Loucy (cell line): Measurements from ENCODE around the gene GP5.

ENCODE experiments used
- H2AFZ ChIP-seq: fragments of 200-600 bp; sonication (generic); 2 replicates; pipeline ENCODE4 v1.6.0; 2016; ENCODE audit warnings: antibody characterized with exemption, mild to moderate bottlenecking, low read length, moderate library complexity
- H3F3A ChIP-seq: fragments of 200-600 bp; 2 replicates; pipeline ENCODE4 v1.6.0; 2016; ENCODE audit warnings: antibody characterized with exemption, low read depth, mild to moderate bottlenecking
- H3K27me3 ChIP-seq: fragments of 200-600 bp; sonication (generic); 2 replicates; pipeline ENCODE4 v1.6.1; 2014; ENCODE audit warnings: low read length, mild to moderate bottlenecking; ENCODE audit not compliant: insufficient read depth, poor library complexity, severe bottlenecking
- H3K36me3 ChIP-seq: fragments of 200-600 bp; sonication (generic); 2 replicates; pipeline ENCODE4 v1.6.1; 2016; ENCODE audit warnings: low read length; ENCODE audit not compliant: insufficient read depth
- H3K4me1 ChIP-seq: fragments of 200-600 bp; sonication (generic); 2 replicates; pipeline ENCODE4 v1.5.1; 2014; ENCODE audit warnings: low read length, mild to moderate bottlenecking; ENCODE audit not compliant: insufficient read depth, poor library complexity, severe bottlenecking
- H3K4me2 ChIP-seq: fragments of 200-600 bp; sonication (generic); 2 replicates; pipeline ENCODE4 v1.6.0; 2014; ENCODE audit warnings: antibody characterized with exemption, low read length, low read depth, mild to moderate bottlenecking; ENCODE audit not compliant: poor library complexity, severe bottlenecking
- H3K4me3 ChIP-seq: fragments of 200-600 bp; sonication (generic); 2 replicates; pipeline ENCODE4 v1.5.1; 2014; ENCODE audit warnings: low read length, mild to moderate bottlenecking, mixed read lengths; ENCODE audit not compliant: poor library complexity, severe bottlenecking
- H3K79me2 ChIP-seq: fragments of 200-600 bp; sonication (generic); 2 replicates; pipeline ENCODE4 v1.6.1; 2014; ENCODE audit warnings: low read length; ENCODE audit not compliant: insufficient read depth
- H3K9ac ChIP-seq: fragments of 200-600 bp; sonication (generic); 2 replicates; pipeline ENCODE4 v1.6.0; 2014; ENCODE audit warnings: mild to moderate bottlenecking, low read depth, low read length, moderate library complexity; ENCODE audit not compliant: poor library complexity, severe bottlenecking
- H3K9me2 ChIP-seq: fragments of 200-600 bp; sonication (generic); replicated peaks from 2 replicates; pipeline ENCODE4 v1.6.1; 2016; ENCODE audit warnings: low read depth, low read length, mixed read lengths
- H3K9me3 ChIP-seq: fragments of 200-600 bp; sonication (generic); 2 replicates; pipeline ENCODE4 v1.6.1; 2014; ENCODE audit warnings: mild to moderate bottlenecking, antibody characterized with exemption, low read length, low read depth; ENCODE audit not compliant: insufficient read depth
- H4K20me1 ChIP-seq: fragments of 200-600 bp; sonication (generic); 2 replicates; pipeline ENCODE4 v1.6.0; 2014; ENCODE audit warnings: antibody characterized with exemption, low read length, mild to moderate bottlenecking; ENCODE audit not compliant: insufficient read depth, poor library complexity, severe bottlenecking
- EZH2phosphoT487 ChIP-seq: fragments of 200-600 bp; IDR thresholded peaks from 2 replicates; pipeline ENCODE4 v1.6.1; 2018; ENCODE audit warnings: antibody characterized with exemption, mild to moderate bottlenecking, moderate library complexity, borderline replicate concordance
- TF ChIP-seq, protein P1 (sequence below): fragments of 200-600 bp; sonication (generic); conservative IDR thresholded peaks from 2 replicates; pipeline ENCODE4 v1.5.1; 2014; ENCODE audit warnings: mild to moderate bottlenecking, antibody characterized with exemption, low read length

The GP5 gene

DNA sequence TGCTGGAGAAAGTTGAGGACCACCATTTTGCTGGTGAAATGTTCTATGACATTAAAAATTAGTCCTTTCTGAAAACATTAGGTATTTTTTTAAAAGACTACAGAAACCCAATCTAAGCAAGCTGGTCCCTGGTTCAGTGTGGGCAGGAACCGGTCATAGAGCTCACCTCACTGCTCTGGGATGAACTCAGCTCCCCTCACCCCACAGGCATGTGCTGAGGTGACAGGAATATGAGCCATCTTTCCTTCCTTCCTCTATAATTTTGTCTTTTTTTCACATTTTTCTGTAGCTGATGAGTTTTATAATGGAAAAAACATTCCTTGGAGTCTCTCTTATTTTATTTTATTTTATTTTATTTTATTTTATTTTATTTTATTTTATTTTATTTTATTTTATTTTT lies 21.4 kb downstream of the GP5 start:
- H3K79me2 ChIP-seq: no peaks in the 10 kb centered on the region
- no peaks in the 10 kb centered on the region for H3K27me3 ChIP-seq
- H3K36me3 ChIP-seq: no peaks in the 10 kb centered on the region
- no peaks in the 10 kb centered on the region for H3F3A ChIP-seq
- no peak overlapping the region for H2AFZ ChIP-seq
- no peaks in the 10 kb centered on the region for H3K9me2 ChIP-seq
- H3K9ac ChIP-seq: no peak overlapping the region
- H4K20me1 ChIP-seq: no peaks in the 10 kb centered on the region
- no peaks in the 10 kb centered on the region for H3K9me3 ChIP-seq
- no peak overlapping the region for H3K4me3 ChIP-seq
- no peak overlapping the region for H3K4me2 ChIP-seq
- no peaks in the 10 kb centered on the region for H3K4me1 ChIP-seq
- TF ChIP-seq, protein P1, sequence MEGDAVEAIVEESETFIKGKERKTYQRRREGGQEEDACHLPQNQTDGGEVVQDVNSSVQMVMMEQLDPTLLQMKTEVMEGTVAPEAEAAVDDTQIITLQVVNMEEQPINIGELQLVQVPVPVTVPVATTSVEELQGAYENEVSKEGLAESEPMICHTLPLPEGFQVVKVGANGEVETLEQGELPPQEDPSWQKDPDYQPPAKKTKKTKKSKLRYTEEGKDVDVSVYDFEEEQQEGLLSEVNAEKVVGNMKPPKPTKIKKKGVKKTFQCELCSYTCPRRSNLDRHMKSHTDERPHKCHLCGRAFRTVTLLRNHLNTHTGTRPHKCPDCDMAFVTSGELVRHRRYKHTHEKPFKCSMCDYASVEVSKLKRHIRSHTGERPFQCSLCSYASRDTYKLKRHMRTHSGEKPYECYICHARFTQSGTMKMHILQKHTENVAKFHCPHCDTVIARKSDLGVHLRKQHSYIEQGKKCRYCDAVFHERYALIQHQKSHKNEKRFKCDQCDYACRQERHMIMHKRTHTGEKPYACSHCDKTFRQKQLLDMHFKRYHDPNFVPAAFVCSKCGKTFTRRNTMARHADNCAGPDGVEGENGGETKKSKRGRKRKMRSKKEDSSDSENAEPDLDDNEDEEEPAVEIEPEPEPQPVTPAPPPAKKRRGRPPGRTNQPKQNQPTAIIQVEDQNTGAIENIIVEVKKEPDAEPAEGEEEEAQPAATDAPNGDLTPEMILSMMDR: no peak
- TF ChIP-seq EZH2phosphoT487: no peak

DNA sequence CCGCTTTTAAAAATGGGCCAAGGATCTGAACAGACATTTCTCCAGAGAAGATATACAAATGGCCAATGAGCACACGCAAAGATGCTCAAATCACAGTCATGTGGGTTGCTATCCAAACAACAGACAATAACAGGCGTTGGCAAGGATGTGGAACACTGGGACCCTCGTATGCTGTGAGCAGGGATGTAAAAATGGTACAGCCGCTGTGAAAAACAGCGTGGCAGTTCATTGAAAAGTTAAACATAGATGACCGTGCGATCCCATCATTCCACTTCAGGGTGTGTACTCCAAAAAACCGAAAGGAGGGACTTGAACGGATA lies 22.9 kb downstream of the GP5 start:
- Histone ChIP-seq H3K4me1 (no peaks in the 10 kb centered on the region), H3K36me3 (no peaks in the 10 kb centered on the region), H4K20me1 (no peaks in the 10 kb centered on the region), H3K27me3 (no peaks in the 10 kb centered on the region), H2AFZ (no peak overlapping the region), H3K9me3 (no peaks in the 10 kb centered on the region), H3K9me2 (no peaks in the 10 kb centered on the region), H3K79me2 (no peaks in the 10 kb centered on the region), H3K4me2 (no peak overlapping the region), H3K4me3 (no peak overlapping the region), H3F3A (no peaks in the 10 kb centered on the region), H3K9ac (no peak overlapping the region)
- TF ChIP-seq EZH2phosphoT487: no peak
- TF ChIP-seq, protein P1: no peak

DNA sequence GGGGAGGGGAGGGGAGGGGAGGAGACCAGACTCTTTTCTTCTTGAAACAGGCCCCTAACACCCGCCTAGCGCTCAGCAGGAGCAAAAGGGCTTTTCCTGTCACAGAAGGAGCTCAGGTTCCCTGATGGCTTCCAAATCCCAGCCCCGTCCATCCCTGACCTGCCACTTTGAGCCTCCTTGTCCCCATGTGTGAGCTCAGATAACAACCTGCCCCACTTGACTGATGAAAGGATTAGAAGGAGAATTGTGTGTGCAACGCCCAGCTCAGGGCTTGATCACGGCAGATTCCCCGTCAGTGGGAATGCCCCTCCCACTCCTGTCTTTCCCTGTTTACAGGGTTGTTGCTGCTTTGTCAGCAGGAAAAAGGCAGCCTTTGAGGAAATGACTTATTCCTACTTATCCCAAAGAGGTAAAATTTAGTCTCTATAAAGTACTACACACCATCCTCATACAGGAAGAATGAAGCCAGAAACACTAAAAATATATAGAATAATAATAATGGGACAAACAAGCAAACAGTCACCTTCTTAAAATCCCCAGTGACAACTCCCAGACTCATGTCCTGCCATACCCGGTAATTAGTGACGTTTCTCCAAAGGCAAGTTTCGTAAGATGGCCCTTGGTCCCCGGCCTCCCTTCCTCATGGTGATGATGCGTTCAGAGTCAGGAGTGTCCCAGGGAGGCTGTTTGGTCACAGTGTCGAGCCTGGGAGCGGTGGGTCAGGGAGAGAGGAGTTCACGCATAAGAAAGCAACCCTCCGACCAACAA lies 23.4 kb downstream of the GP5 start:
- Histone ChIP-seq H3K4me3 (no peak overlapping the region), H2AFZ (no peak overlapping the region), H3K4me2 (no peak overlapping the region), H3K9me2 (no peaks in the 10 kb centered on the region), H3K9ac (no peak overlapping the region), H3K36me3 (no peaks in the 10 kb centered on the region), H3K27me3 (no peaks in the 10 kb centered on the region), H3K9me3 (no peaks in the 10 kb centered on the region), H3K79me2 (no peaks in the 10 kb centered on the region), H4K20me1 (no peaks in the 10 kb centered on the region), H3K4me1 (no peaks in the 10 kb centered on the region), H3F3A (no peaks in the 10 kb centered on the region)
- TF ChIP-seq, protein P1: no peak
- TF ChIP-seq EZH2phosphoT487: no peak
